H1 (cell line): ENCODE data around the gene MEX3B. TPM values are rescaled to one million over a fixed set of nuclear protein-coding genes. Genes with fewer than 3 reads are reported as not detected.

Experiments
- CTCF ChIA-PET: fragments of 300-600 bp; sonication (Branson Sonifier 250); formaldehyde crosslinking; loops from one replicate; lab custom pipeline; 2021; ENCODE audit not compliant: partially characterized antibody; lab: Charles Lee
- POLR2A ChIA-PET: fragments of 300-600 bp; sonication (Branson Sonifier 250); formaldehyde crosslinking; loops from one replicate; lab custom pipeline; 2021; ENCODE audit warnings: inconsistent platforms; ENCODE audit not compliant: partially characterized antibody; lab: Charles Lee
- DNase-seq, 2 experiments: peaks; one replicate each; pipeline versions ENCODE4 v3.0.0 to v3.0.0-alpha.2; 2010 to 2022; ENCODE audit warnings: low spot score in 2 of 2, low read depth in 1 of 2, mixed read lengths in 1 of 2
- FAIRE-seq: peaks from 2 replicates; lab custom pipeline; 2011; peaks lifted over from hg19 to GRCh38; lab: Jason Lieb, UNC
- H2AFZ ChIP-seq: 2 replicates; pipeline ENCODE4 v1.8.1; 2012; ENCODE audit warnings: low read length, inconsistent platforms
- H2AK5ac ChIP-seq: 2 replicates; pipeline ENCODE4 v1.6.1; 2013; ENCODE audit warnings: low read depth, low read length
- H2BK120ac ChIP-seq: replicated peaks from 2 replicates; pipeline ENCODE3; 2013; ENCODE audit warnings: low read depth, low read length, inconsistent platforms
- H2BK12ac ChIP-seq: 2 replicates; pipeline ENCODE4 v1.6.1; 2013; ENCODE audit warnings: low read depth, low read length
- H2BK15ac ChIP-seq: 2 replicates; pipeline ENCODE4 v1.6.1; 2013; ENCODE audit warnings: low read length
- H2BK20ac ChIP-seq: 2 replicates; pipeline ENCODE4 v1.6.1; 2013; ENCODE audit warnings: low read length
- H2BK5ac ChIP-seq: 2 replicates; pipeline ENCODE4 v1.6.1; 2013; ENCODE audit warnings: low read depth, low read length
- H3K14ac ChIP-seq: 2 replicates; pipeline ENCODE4 v1.6.1; 2013; ENCODE audit warnings: inconsistent platforms; ENCODE audit not compliant: insufficient read length
- H3K18ac ChIP-seq: 2 replicates; pipeline ENCODE4 v1.6.1; 2013; ENCODE audit warnings: low read length; ENCODE audit errors: extremely low read depth
- H3K23ac ChIP-seq: 2 replicates; pipeline ENCODE4 v1.6.1; 2013; ENCODE audit warnings: inconsistent platforms; ENCODE audit not compliant: insufficient read length
- H3K23me2 ChIP-seq: 2 replicates; pipeline ENCODE4 v1.6.1; 2013; ENCODE audit warnings: low read depth, low read length
- H3K27ac ChIP-seq: 2 replicates; pipeline ENCODE4 v1.6.1; 2011; ENCODE audit warnings: low read depth, low read length, inconsistent platforms
- H3K27me3 ChIP-seq, 4 experiments: replicated peaks in 1 of 4; 1 replicate in 1 of 4; 2 replicates in 3 of 4; pipeline versions ENCODE4 v1.6.1 to v1.8.1; 2011 to 2013; ENCODE audit warnings: low read length in 3 of 4, mild to moderate bottlenecking in 3 of 4, inconsistent platforms in 2 of 4, mixed read lengths in 2 of 4, moderate library complexity in 1 of 4; ENCODE audit not compliant: control insufficient read depth in 3 of 4, insufficient read depth in 3 of 4; ENCODE audit errors: extremely low read depth in 1 of 4
- H3K36me3 ChIP-seq, 4 experiments: 2 replicates each; pipeline versions ENCODE4 v1.6.1 to v1.8.1; 2011 to 2013; ENCODE audit warnings: mild to moderate bottlenecking in 4 of 4, low read length in 3 of 4, moderate library complexity in 2 of 4, control low read depth in 1 of 4, inconsistent platforms in 1 of 4; ENCODE audit not compliant: insufficient read depth in 4 of 4, control insufficient read depth in 2 of 4
- H3K4ac ChIP-seq: replicated peaks from 2 replicates; pipeline ENCODE3; 2013; ENCODE audit warnings: low read length, low read depth, mixed read lengths, inconsistent platforms; ENCODE audit not compliant: insufficient read length
- H3K4me1 ChIP-seq, 4 experiments: replicated peaks in 1 of 4; 1 replicate in 1 of 4; 2 replicates in 3 of 4; pipeline versions ENCODE4 v1.6.1 to v1.8.1; 2011 to 2013; ENCODE audit warnings: low read length in 3 of 4, inconsistent platforms in 2 of 4, mixed read lengths in 1 of 4; ENCODE audit not compliant: insufficient read depth in 4 of 4, control insufficient read depth in 3 of 4
- H3K4me2 ChIP-seq, 2 experiments: 2 replicates each; pipeline versions ENCODE4 v1.6.1 to v1.8.1; 2011 to 2013; ENCODE audit warnings: low read depth in 2 of 2, low read length in 2 of 2, control low read depth in 1 of 2, inconsistent platforms in 1 of 2, mild to moderate bottlenecking in 1 of 2; ENCODE audit not compliant: insufficient read depth in 1 of 2
- H3K4me3 ChIP-seq, 4 experiments: fragments of 200-600, 300-600 bp in 1 of 4; sonication (generic), shearing (Covaris generic), sonication (Bioruptor Twin) in 1 of 4; 2 replicates each; pipeline versions ENCODE4 v1.5.1 to v1.8.1; 2011 to 2016; ENCODE audit warnings: low read length in 4 of 4, low read depth in 3 of 4, control low read depth in 2 of 4, inconsistent platforms in 2 of 4, mild to moderate bottlenecking in 2 of 4, mixed read lengths in 1 of 4, moderate library complexity in 1 of 4; ENCODE audit not compliant: insufficient read depth in 2 of 4; ENCODE audit errors: extremely low read depth in 1 of 4
- H3K56ac ChIP-seq: replicated peaks from 2 replicates; pipeline ENCODE3; 2013; ENCODE audit warnings: low read depth, mild to moderate bottlenecking, mixed read lengths, low read length, inconsistent platforms; ENCODE audit not compliant: insufficient read length
- H3K79me1 ChIP-seq: 2 replicates; pipeline ENCODE4 v1.6.1; 2013; ENCODE audit warnings: low read depth, low read length, control low read depth
- H3K79me2 ChIP-seq, 2 experiments: 2 replicates each; pipeline versions ENCODE4 v1.6.1 to v1.8.1; 2012 to 2013; ENCODE audit warnings: low read length in 2 of 2, mild to moderate bottlenecking in 2 of 2, inconsistent platforms in 1 of 2; ENCODE audit not compliant: insufficient read depth in 2 of 2, control insufficient read depth in 1 of 2
- H3K9ac ChIP-seq, 4 experiments: replicated peaks in 1 of 4; 1 replicate in 1 of 4; 2 replicates in 3 of 4; pipeline versions ENCODE4 v1.6.1 to v1.8.1; 2011 to 2013; ENCODE audit warnings: low read depth in 3 of 4, low read length in 3 of 4, control low read depth in 2 of 4, mild to moderate bottlenecking in 2 of 4, moderate library complexity in 2 of 4, inconsistent platforms in 1 of 4; ENCODE audit errors: extremely low read depth in 1 of 4
- H3K9me3 ChIP-seq, 2 experiments: 2 replicates each; pipeline versions ENCODE4 v1.6.1 to v1.8.1; 2012 to 2013; ENCODE audit warnings: mild to moderate bottlenecking in 2 of 2, moderate library complexity in 2 of 2, control low read depth in 1 of 2, inconsistent platforms in 1 of 2, low read depth in 1 of 2, low read length in 1 of 2, mixed read lengths in 1 of 2; ENCODE audit not compliant: insufficient read depth in 2 of 2
- H4K20me1 ChIP-seq, 2 experiments: replicated peaks in 1 of 2; 2 replicates each; pipeline versions ENCODE3 to v1.8.1; 2011 to 2013; ENCODE audit warnings: inconsistent platforms in 2 of 2, low read length in 2 of 2, mild to moderate bottlenecking in 1 of 2; ENCODE audit not compliant: insufficient read depth in 2 of 2, control insufficient read depth in 1 of 2
- H4K5ac ChIP-seq: 2 replicates; pipeline ENCODE4 v1.6.1; 2013; ENCODE audit warnings: low read length, low read depth, mixed read lengths, inconsistent platforms; ENCODE audit not compliant: insufficient read length
- H4K8ac ChIP-seq: 2 replicates; pipeline ENCODE4 v1.8.0; 2013; ENCODE audit warnings: mild to moderate bottlenecking, moderate library complexity, low read length, inconsistent platforms; ENCODE audit not compliant: insufficient read depth; ENCODE audit errors: extremely low read depth
- H4K91ac ChIP-seq: replicated peaks from 2 replicates; pipeline ENCODE3; 2013; ENCODE audit warnings: low read length, mixed read lengths, inconsistent platforms; ENCODE audit not compliant: insufficient read length
- CBX8 ChIP-seq: fragments of 300-800, 300-1000 bp; sonication (generic); IDR thresholded peaks from 2 replicates; pipeline ENCODE4 v1.7.1; 2016; ENCODE audit warnings: low read depth, low read length, borderline replicate concordance
- JUN ChIP-seq: IDR thresholded peaks from 2 replicates; pipeline ENCODE4 v1.6.1; 2011; ENCODE audit warnings: low read depth, mild to moderate bottlenecking, improper control_type of control experiment, low read length
- POU5F1 ChIP-seq: IDR thresholded peaks from 2 replicates; pipeline ENCODE4 v1.6.1; 2011; ENCODE audit warnings: low read depth, mild to moderate bottlenecking, low read length, moderate library complexity
- RXRA ChIP-seq: IDR thresholded peaks from 2 replicates; pipeline ENCODE4 v1.6.1; 2011; ENCODE audit warnings: low read depth, mild to moderate bottlenecking, low read length, moderate library complexity; ENCODE audit not compliant: insufficient read depth
- TAF7 ChIP-seq: optimal IDR thresholded peaks from 2 replicates; pipeline ENCODE3; 2011; ENCODE audit warnings: low read depth, mild to moderate bottlenecking, inconsistent platforms, low read length, moderate library complexity, borderline replicate concordance
- TEAD4 ChIP-seq: IDR thresholded peaks from 2 replicates; pipeline ENCODE4 v1.6.1; 2012; ENCODE audit warnings: low read depth, low read length, inconsistent platforms, mixed read lengths
- USF2 ChIP-seq: IDR thresholded peaks from 2 replicates; pipeline ENCODE4 v1.6.1; 2011; ENCODE audit warnings: low read length, improper control_type of control experiment
- YY1 ChIP-seq: IDR thresholded peaks from 2 replicates; pipeline ENCODE4 v1.6.1; 2011; ENCODE audit warnings: low read depth, mild to moderate bottlenecking, low read length
- WGBS, 2 experiments: shearing (Covaris generic) in 1 of 2; methylation state at CpG; one replicate each; pipeline versions ENCODE4 v1.1.6 to v1.1.7; 2013 to 2015; ENCODE audit warnings: low lambda C conversion rate in 2 of 2, mixed read lengths in 2 of 2, inconsistent platforms in 1 of 2, low coverage in 1 of 2, missing lambda C conversion rate in 1 of 2; ENCODE audit not compliant: insufficient replicate concordance in 2 of 2, insufficient coverage in 1 of 2, insufficient read length in 1 of 2; ENCODE audit errors: extremely low coverage in 1 of 2, missing lambda C conversion rate in 1 of 2; 5-methylcytosine and 5-hydroxymethylcytosine counted together
- polyA plus RNA-seq, 7 experiments: library from polyadenylated mRNA; depleted of rRNA in 3 of 7; stranded (reverse) in 5 of 7; unstranded in 2 of 7; fragments of >200 nt in 5 of 7; fragments of 200-250 nt in 2 of 7; gene quantifications; 1 replicate in 5 of 7; 2 replicates in 1 of 7; 4 replicates in 1 of 7; pipeline versions ENCODE4 v1.2.1 to v1.2.3, GENCODE V29; 2011 to 2013; ENCODE audit warnings: missing spikeins in 2 of 7, mixed read lengths in 2 of 7
- total RNA-seq: library from RNA; stranded (reverse); fragmentation: NEBNext Ultra II Directional; extraction: Animal tissue kit (Norgen Biotek cat#: 25700); gene quantifications from 2 replicates; pipeline ENCODE4 v1.2.1, GENCODE V29; 2021
- TF ChIP-seq, protein P1 (sequence below): IDR thresholded peaks from 2 replicates; pipeline ENCODE4 v1.6.1; 2011; ENCODE audit warnings: low read depth, mild to moderate bottlenecking, low read length; ENCODE audit not compliant: insufficient read depth

Gene MEX3B
- total and polyA plus RNA-seq, 2 of the 8 experiments (the other 6 are each of a cell fraction or from before 2014, with no cell fraction given): 8.0 to 15.9 TPM

DNA sequence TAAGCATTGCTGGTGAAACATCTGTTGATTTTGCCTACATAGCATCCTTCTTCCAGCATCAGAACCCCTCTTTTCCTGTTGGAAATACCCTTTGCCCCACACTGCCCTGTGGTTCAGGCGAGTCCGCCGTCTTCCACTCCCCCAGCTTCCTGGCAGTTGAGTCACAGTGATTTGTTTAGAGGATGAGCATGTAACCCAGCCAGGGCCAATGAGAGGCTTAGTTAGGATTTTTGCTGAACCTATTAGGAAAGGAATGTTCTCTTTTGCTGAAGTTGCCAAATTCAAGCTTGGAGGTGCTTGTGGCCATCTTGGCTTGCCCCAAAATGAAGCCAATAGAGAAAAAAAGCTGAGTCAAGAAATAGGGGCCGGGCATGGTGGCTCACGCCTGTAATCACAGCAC, 19.0 kb upstream of the MEX3B start:
- no peak for DNase-seq
- Histone ChIP-seq H3K27me3 (peaks cover 2 to 27% (median 22%) of the 10 kb centered on the region in 4 experiments), H3K18ac (no peak overlapping the region), H3K14ac (no peak overlapping the region), H3K79me2 (no peaks in the 10 kb centered on the region), H2AK5ac (no peak overlapping the region), H3K4me1 (peaks cover 2 to 5% (median 3%) of the 10 kb centered on the region in 4 experiments; a peak in 4 of 7 replicates), H3K23ac (no peak overlapping the region), H2BK5ac (no peak overlapping the region), H3K4me3 (no peak overlapping the region), H2BK12ac (no peak overlapping the region), H2BK120ac (no peak overlapping the region), H3K23me2 (no peaks in the 10 kb centered on the region; the same call in 1 of the 2 replicates), H3K4ac (no peak overlapping the region), H3K56ac (no peak overlapping the region), H3K9me3 (no peaks in the 10 kb centered on the region), H4K8ac (no peak overlapping the region)
- 92% methylated on average over 5 of the region's 5 CpGs; no CpG with 5 or more reads in 1 of the 2 experiments for WGBS, 2 experiments
- ChIA-PET POLR2A (interaction anchor here (0.9 to 2.9 kb wide), 2 partner anchors 9 to 17 kb away, joined by 3 to 7 read pairs; no protein-coding TSS in a partner anchor), CTCF (interaction anchor here (1.6 to 4.6 kb wide), 6 partner anchors 15 to 654 kb away, joined by 4 to 27 read pairs (median 12); no protein-coding TSS in a partner anchor)
- TF ChIP-seq TEAD4 (no peak), JUN (no peak), CBX8 (no peak), TAF7 (no peak), POU5F1 (no peak), YY1 (no peak), RXRA (no peak), USF2 (no peak)
- TF ChIP-seq, protein P1, sequence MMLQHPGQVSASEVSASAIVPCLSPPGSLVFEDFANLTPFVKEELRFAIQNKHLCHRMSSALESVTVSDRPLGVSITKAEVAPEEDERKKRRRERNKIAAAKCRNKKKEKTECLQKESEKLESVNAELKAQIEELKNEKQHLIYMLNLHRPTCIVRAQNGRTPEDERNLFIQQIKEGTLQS: no peak
- TF ChIP-seq, all 59 proteins: peak for 0
- H2BK20ac ChIP-seq: no peak overlapping the region
- no peaks in the 10 kb centered on the region for H3K79me1 ChIP-seq
- FAIRE-seq: no peak
- no peak overlapping the region for H4K91ac ChIP-seq
- no peak overlapping the region for H4K5ac ChIP-seq
- H2BK15ac ChIP-seq: no peak overlapping the region
- H3K27ac ChIP-seq: no peak overlapping the region
- H3K4me2 ChIP-seq: no peak overlapping the region
- H3K9ac ChIP-seq: no peak overlapping the region
- no peaks in the 10 kb centered on the region for H4K20me1 ChIP-seq
- H2AFZ ChIP-seq: no peak overlapping the region
- H3K36me3 ChIP-seq: no peaks in the 10 kb centered on the region
